ENCODE results near the gene PRR16.

PRR16 gene

GRCh38 chr5:120430572-120430971 lies 33.5 kb upstream of the PRR16 start:
- H3K27me3 ChIP-seq (replicated peaks; ENCODE audit: insufficient read depth, low read length) = no peaks in the 10 kb centered on the region
- H4K20me1 ChIP-seq (ENCODE audit: insufficient read depth, low read length) = no peaks in the 10 kb centered on the region
- H3K4me1 ChIP-seq (ENCODE audit: low read length) = no peaks in the 10 kb centered on the region
- H3K36me3 ChIP-seq (replicated peaks; ENCODE audit: insufficient read depth, low read length) = no peaks in the 10 kb centered on the region
- no peak overlapping the region for H3K4me3 ChIP-seq (ENCODE audit: low read length)
- no peak overlapping the region for H3K27ac ChIP-seq (ENCODE audit: low read length)
- H3K79me2 ChIP-seq (ENCODE audit: low read length) = no peaks in the 10 kb centered on the region
- H2AFZ ChIP-seq (ENCODE audit: low read length) = no peak overlapping the region
- no peak for DNase-seq
- H3F3A ChIP-seq (ENCODE audit: insufficient read depth, low read length) = no peaks in the 10 kb centered on the region
- no peak overlapping the region for H3K9ac ChIP-seq (ENCODE audit: low read length)
- no peaks in the 10 kb centered on the region for H3K9me3 ChIP-seq (replicated peaks; ENCODE audit: insufficient read depth, low read length)
- no peaks in the 10 kb centered on the region for H3K9me2 ChIP-seq (replicated peaks; ENCODE audit: insufficient read depth, low read length)
- H3K4me2 ChIP-seq (ENCODE audit: low read depth, low read length) = no peak overlapping the region
- no peak for TF ChIP-seq EZH2 (optimal IDR thresholded peaks at IDR 0.05; ENCODE audit: low read depth, low read length)
- TF ChIP-seq, protein P1, sequence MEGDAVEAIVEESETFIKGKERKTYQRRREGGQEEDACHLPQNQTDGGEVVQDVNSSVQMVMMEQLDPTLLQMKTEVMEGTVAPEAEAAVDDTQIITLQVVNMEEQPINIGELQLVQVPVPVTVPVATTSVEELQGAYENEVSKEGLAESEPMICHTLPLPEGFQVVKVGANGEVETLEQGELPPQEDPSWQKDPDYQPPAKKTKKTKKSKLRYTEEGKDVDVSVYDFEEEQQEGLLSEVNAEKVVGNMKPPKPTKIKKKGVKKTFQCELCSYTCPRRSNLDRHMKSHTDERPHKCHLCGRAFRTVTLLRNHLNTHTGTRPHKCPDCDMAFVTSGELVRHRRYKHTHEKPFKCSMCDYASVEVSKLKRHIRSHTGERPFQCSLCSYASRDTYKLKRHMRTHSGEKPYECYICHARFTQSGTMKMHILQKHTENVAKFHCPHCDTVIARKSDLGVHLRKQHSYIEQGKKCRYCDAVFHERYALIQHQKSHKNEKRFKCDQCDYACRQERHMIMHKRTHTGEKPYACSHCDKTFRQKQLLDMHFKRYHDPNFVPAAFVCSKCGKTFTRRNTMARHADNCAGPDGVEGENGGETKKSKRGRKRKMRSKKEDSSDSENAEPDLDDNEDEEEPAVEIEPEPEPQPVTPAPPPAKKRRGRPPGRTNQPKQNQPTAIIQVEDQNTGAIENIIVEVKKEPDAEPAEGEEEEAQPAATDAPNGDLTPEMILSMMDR (IDR thresholded peaks at IDR 0.05; ENCODE audit: low read length) = no peak
- no peak for TF ChIP-seq EZH2phosphoT487 (IDR thresholded peaks at IDR 0.05; ENCODE audit: low read length)

- DNase-seq = no peak
- H2AFZ ChIP-seq (ENCODE audit: low read length) = no peak overlapping the region
- no peaks in the 10 kb centered on the region for H3K79me2 ChIP-seq (ENCODE audit: low read length)
- no peak overlapping the region for H3K4me3 ChIP-seq (ENCODE audit: low read length)
- no peaks in the 10 kb centered on the region for H4K20me1 ChIP-seq (ENCODE audit: insufficient read depth, low read length)
- H3K27me3 ChIP-seq (replicated peaks; ENCODE audit: insufficient read depth, low read length) = no peaks in the 10 kb centered on the region
- no peaks in the 10 kb centered on the region for H3K4me1 ChIP-seq (ENCODE audit: low read length)
- no peaks in the 10 kb centered on the region for H3K9me2 ChIP-seq (replicated peaks; ENCODE audit: insufficient read depth, low read length)
- no peaks in the 10 kb centered on the region for H3K9me3 ChIP-seq (replicated peaks; ENCODE audit: insufficient read depth, low read length)
- H3K27ac ChIP-seq (ENCODE audit: low read length) = no peak overlapping the region
- no peak overlapping the region for H3K9ac ChIP-seq (ENCODE audit: low read length)
- no peak overlapping the region for H3K4me2 ChIP-seq (ENCODE audit: low read depth, low read length)
- H3K36me3 ChIP-seq (replicated peaks; ENCODE audit: insufficient read depth, low read length) = no peaks in the 10 kb centered on the region
- H3F3A ChIP-seq (ENCODE audit: insufficient read depth, low read length) = no peaks in the 10 kb centered on the region
- no peak for TF ChIP-seq EZH2phosphoT487 (IDR thresholded peaks at IDR 0.05; ENCODE audit: low read length)
- no peak for TF ChIP-seq EZH2 (optimal IDR thresholded peaks at IDR 0.05; ENCODE audit: low read depth, low read length)
- TF ChIP-seq, protein P1 (IDR thresholded peaks at IDR 0.05; ENCODE audit: low read length) = no peak
Observed at GRCh38 chr5:120432861-120433260, 31.2 kb upstream of the PRR16 start.

GRCh38 chr5:120435129-120435528 lies 29.0 kb upstream of the PRR16 start:
- no peaks in the 10 kb centered on the region for H3K79me2 ChIP-seq (ENCODE audit: low read length)
- no peak for DNase-seq
- no peaks in the 10 kb centered on the region for H3K9me2 ChIP-seq (replicated peaks; ENCODE audit: insufficient read depth, low read length)
- no peak overlapping the region for H3K4me2 ChIP-seq (ENCODE audit: low read depth, low read length)
- no peaks in the 10 kb centered on the region for H3F3A ChIP-seq (ENCODE audit: insufficient read depth, low read length)
- no peak overlapping the region for H3K4me3 ChIP-seq (ENCODE audit: low read length)
- H3K9me3 ChIP-seq (replicated peaks; ENCODE audit: insufficient read depth, low read length) = no peaks in the 10 kb centered on the region
- TF ChIP-seq EZH2 (optimal IDR thresholded peaks at IDR 0.05; ENCODE audit: low read depth, low read length) (no peak), EZH2phosphoT487 (IDR thresholded peaks at IDR 0.05; ENCODE audit: low read length) (no peak)
- TF ChIP-seq, protein P1 (IDR thresholded peaks at IDR 0.05; ENCODE audit: low read length) = no peak
- H3K4me1 ChIP-seq (ENCODE audit: low read length) = no peaks in the 10 kb centered on the region
- no peaks in the 10 kb centered on the region for H4K20me1 ChIP-seq (ENCODE audit: insufficient read depth, low read length)
- no peak overlapping the region for H3K27ac ChIP-seq (ENCODE audit: low read length)
- H3K9ac ChIP-seq (ENCODE audit: low read length) = no peak overlapping the region
- no peaks in the 10 kb centered on the region for H3K27me3 ChIP-seq (replicated peaks; ENCODE audit: insufficient read depth, low read length)
- no peaks in the 10 kb centered on the region for H3K36me3 ChIP-seq (replicated peaks; ENCODE audit: insufficient read depth, low read length)
- no peak overlapping the region for H2AFZ ChIP-seq (ENCODE audit: low read length)
